Neural crest cell (in vitro differentiated cells): ENCODE data around the gene KISS1. TPM values are rescaled to one million over a fixed set of nuclear protein-coding genes. Genes with fewer than 3 reads are reported as not detected.

Source experiments
- DNase-seq: peaks from one replicate; pipeline ENCODE4 v3.0.0; 2021; ENCODE audit warnings: low read depth, mixed read lengths, low spot score
- H3K27ac Mint-ChIP-seq: one replicate; pipeline ENCODE4 v1.8.0; 2021; ENCODE audit warnings: mild to moderate bottlenecking, mixed read lengths; ENCODE audit not compliant: unreplicated experiment
- H3K27me3 Mint-ChIP-seq: 2 replicates; pipeline ENCODE4 v1.8.0; 2021; ENCODE audit warnings: low read depth, mild to moderate bottlenecking, mixed read lengths
- H3K36me3 Mint-ChIP-seq: 2 replicates; pipeline ENCODE4 v1.8.0; 2021; ENCODE audit warnings: low read depth, mild to moderate bottlenecking, mixed read lengths
- H3K4me1 Mint-ChIP-seq: 2 replicates; pipeline ENCODE4 v1.8.0; 2021; ENCODE audit warnings: mixed read lengths
- H3K4me3 Mint-ChIP-seq: one replicate; pipeline ENCODE4 v1.8.0; 2021; ENCODE audit warnings: mild to moderate bottlenecking, mixed read lengths
- H3K9me3 Mint-ChIP-seq: 2 replicates; pipeline ENCODE4 v1.8.0; 2021; ENCODE audit warnings: mixed read lengths
- total RNA-seq: library from RNA; stranded (reverse); gene quantifications from 2 replicates; pipeline ENCODE4 v1.2.1, GENCODE V29; 2021
- TF ChIP-seq, protein P1 (sequence below): fragments of 200-600 bp; sonication (generic); conservative IDR thresholded peaks from 2 replicates; pipeline ENCODE4 v1.5.0; 2021; ENCODE audit warnings: antibody characterized with exemption, mild to moderate bottlenecking

KISS1 gene
- total RNA-seq, 1 donor from 2014 or later = not detected

DNA sequence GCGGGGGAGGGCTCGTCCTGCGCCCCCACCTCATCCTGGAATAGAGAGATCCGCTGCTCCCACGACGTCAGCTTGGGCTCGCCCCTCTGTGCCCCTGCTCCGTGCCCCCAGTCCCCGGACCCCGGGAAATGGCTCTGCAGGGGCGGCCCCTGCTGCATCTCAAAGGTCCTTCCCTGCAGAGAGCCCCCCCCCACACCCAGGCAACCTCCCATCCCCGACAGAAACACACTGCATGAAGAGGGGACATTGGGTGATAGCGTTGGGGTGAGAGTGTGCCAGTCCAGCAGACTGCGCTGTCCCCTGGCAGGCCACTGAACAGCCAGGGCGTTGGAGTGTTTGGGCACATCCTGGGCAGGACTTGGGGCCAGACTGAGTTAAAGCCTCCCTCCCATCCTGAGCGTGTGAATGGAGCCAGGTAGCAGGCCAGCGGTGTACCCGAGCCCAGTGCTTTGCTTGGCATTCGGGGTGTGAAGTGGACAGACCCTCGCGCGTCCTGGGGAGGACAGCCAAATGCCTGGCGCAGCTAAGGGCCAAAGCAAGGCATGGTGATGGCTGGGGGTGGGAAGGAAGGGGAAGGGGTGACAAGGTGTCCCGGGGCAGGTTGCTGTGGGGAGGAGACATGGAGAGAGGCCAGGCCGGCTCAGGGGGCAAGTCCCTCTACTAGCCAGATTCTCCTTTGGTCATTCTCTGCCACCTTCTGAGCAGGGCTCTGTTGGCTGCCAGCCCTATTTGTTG, 43.8 kb downstream of the KISS1 start:
- Mint-ChIP-seq H3K4me3 (peak overlapping the region; percentile 86), H3K4me1 (peaks cover 12% of the 10 kb centered on the region), H3K9me3 (no peaks in the 10 kb centered on the region), H3K27ac (no peak overlapping the region), H3K36me3 (no peaks in the 10 kb centered on the region), H3K27me3 (peaks cover 17% of the 10 kb centered on the region)
- TF ChIP-seq, protein P1, sequence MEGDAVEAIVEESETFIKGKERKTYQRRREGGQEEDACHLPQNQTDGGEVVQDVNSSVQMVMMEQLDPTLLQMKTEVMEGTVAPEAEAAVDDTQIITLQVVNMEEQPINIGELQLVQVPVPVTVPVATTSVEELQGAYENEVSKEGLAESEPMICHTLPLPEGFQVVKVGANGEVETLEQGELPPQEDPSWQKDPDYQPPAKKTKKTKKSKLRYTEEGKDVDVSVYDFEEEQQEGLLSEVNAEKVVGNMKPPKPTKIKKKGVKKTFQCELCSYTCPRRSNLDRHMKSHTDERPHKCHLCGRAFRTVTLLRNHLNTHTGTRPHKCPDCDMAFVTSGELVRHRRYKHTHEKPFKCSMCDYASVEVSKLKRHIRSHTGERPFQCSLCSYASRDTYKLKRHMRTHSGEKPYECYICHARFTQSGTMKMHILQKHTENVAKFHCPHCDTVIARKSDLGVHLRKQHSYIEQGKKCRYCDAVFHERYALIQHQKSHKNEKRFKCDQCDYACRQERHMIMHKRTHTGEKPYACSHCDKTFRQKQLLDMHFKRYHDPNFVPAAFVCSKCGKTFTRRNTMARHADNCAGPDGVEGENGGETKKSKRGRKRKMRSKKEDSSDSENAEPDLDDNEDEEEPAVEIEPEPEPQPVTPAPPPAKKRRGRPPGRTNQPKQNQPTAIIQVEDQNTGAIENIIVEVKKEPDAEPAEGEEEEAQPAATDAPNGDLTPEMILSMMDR = no peak
- no peak for DNase-seq

DNA sequence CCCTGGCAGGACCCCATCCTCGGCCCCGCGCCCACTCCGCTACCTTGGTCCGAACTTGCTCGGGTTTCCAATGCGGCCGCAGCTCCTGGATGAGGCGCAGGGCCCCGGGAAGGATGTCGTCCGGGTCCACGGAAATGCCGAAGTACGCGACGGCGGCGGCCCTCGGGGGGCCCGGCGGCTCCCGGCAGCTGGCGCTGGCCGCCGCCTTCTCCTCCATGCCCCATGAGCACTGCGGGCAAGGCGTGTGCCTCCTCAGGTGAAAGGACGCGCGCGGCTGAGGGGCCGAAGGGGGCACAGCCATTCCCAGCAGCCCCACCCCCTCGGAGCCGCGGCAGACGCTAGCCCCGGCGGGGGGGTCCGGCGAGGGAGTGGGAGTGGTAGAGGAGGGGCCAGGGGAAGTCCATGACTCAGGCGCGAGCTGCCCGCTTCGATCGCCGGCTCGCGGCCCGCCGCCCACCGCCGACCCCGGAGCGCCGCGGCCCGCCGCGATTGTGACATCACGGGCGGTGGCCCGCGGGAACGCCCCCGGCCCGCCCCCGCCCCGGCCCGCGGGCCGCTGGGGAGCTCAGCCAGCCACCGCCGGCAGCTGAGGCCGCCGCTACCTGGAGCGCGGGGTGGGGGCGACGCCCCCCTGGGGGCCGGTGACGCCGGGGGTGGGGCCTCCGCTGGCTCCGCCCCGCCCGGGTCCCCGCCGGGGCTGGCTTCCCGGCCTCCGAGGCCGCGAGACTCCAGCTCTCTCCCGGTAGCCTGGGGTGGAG, 44.6 kb downstream of the KISS1 start, which contains the start of gene ETNK2:
Gene ETNK2, minus strand, starts transcription at position 493 of the 758 bp plus-strand sequence. Its CDS starts 192 bp downstream, at position 301.
- no peak within 1 kb of the TSS for H3K27ac Mint-ChIP-seq
- peaks cover 17% of the 10 kb centered on the region for H3K4me1 Mint-ChIP-seq
- TF ChIP-seq, protein P1 = no peak
- H3K27me3 Mint-ChIP-seq = peaks cover 12% of the 10 kb centered on the region
- DNase-seq = peak; percentile 55
- no peaks in the 10 kb centered on the region for H3K9me3 Mint-ChIP-seq
- no peaks in the 10 kb centered on the region for H3K36me3 Mint-ChIP-seq
- peak within 1 kb of the TSS; percentile 86 for H3K4me3 Mint-ChIP-seq

DNA sequence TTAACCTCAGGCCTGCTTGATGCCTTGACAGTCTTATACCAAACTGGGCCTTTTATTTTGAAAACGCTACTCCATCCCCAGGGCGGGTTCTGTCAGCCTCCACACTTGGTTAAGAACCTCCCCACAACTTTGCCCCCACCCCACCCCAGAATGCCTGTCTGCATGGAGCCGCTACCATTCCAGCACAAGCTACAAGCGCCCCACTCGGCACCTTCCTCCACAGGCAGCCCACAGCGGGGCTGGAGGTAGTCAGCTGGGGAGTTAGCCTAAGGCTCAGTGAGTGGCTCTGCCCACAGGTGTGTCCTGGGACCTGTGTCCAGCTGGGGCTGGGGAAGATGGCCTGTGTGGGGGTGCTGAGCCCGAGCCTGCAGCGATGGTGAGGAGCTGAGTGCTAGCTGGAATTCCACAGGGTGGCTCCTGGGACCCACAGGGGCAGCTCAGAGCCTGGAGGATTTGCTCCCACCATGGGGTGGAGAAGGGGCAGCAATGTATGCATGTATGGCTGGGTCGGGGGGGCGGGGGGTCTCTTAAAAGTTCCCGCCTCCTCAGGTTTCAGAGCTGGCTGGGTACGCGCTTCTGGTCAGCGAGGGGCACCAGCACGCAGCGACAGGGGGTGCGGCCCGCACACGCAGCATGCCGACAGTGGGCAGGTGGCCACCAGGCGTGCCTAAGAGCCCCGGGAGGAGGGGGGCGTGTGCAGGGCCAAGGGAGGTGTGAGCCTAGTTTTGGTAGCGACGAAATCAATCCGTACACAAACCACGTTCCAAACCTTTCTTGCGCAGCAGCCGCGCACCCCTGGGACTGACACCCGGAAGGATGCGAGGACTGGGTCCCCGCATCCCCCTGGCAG, 45.4 kb downstream of the KISS1 start:
- Mint-ChIP-seq H3K9me3 (no peaks in the 10 kb centered on the region), H3K36me3 (no peaks in the 10 kb centered on the region), H3K27me3 (peaks cover 12% of the 10 kb centered on the region), H3K4me1 (peaks cover 17% of the 10 kb centered on the region), H3K27ac (no peak overlapping the region), H3K4me3 (peak overlapping the region; percentile 85)
- no peak for DNase-seq
- TF ChIP-seq, protein P1 = peak; percentile 12

GRCh38 chr1:204149635-204150565, 46.4 kb downstream of the KISS1 start:
- Mint-ChIP-seq H3K27ac (no peak overlapping the region), H3K36me3 (no peaks in the 10 kb centered on the region), H3K4me3 (peak overlapping the region; percentile 85), H3K9me3 (no peaks in the 10 kb centered on the region), H3K4me1 (peaks cover 17% of the 10 kb centered on the region), H3K27me3 (peaks cover 12% of the 10 kb centered on the region)
- TF ChIP-seq, protein P1 = no peak
- DNase-seq = no peak
